ENCODE data around the gene ABLIM2.

ABLIM2 gene

GRCh38 chr4:8157496-8157895 is 1.1 kb downstream of the ABLIM2 start:
- DNase-seq (ENCODE audit: low read depth in 1 of 2, low spot score in 1 of 2): no peak
- TF ChIP-seq JUND (IDR thresholded peaks at IDR 0.05; ENCODE audit: low read depth): no peak

GRCh38 chr4:8156617-8157016 is 2.0 kb downstream of the ABLIM2 start:
- no peak for TF ChIP-seq JUND (IDR thresholded peaks at IDR 0.05; ENCODE audit: low read depth)
- DNase-seq (ENCODE audit: low read depth in 1 of 2, low spot score in 1 of 2): no peak
- in situ Hi-C loops (cut with HindIII; ENCODE audit: low pct_unique_long_range_greater_than_20kb, low sequenced_read_pairs): no loop called here

More at GRCh38 chr4:8157496-8157895, 1.1 kb downstream of the ABLIM2 start:
- in situ Hi-C loops (cut with HindIII; ENCODE audit: low pct_unique_long_range_greater_than_20kb, low sequenced_read_pairs): no loop called here

- in situ Hi-C loops (cut with HindIII; ENCODE audit: low pct_unique_long_range_greater_than_20kb, low sequenced_read_pairs): no loop called here
- no peak for DNase-seq (ENCODE audit: low read depth in 1 of 2, low spot score in 1 of 2)
Observed at GRCh38 chr4:8155660-8156421, 2.8 kb downstream of the ABLIM2 start.

GRCh38 chr4:8155048-8155447 is 3.6 kb downstream of the ABLIM2 start:
- TF ChIP-seq JUND (IDR thresholded peaks at IDR 0.05; ENCODE audit: low read depth): no peak
- in situ Hi-C loops (cut with HindIII; ENCODE audit: low pct_unique_long_range_greater_than_20kb, low sequenced_read_pairs): no loop called here
- DNase-seq (ENCODE audit: low read depth in 1 of 2, low spot score in 1 of 2): no peak

More at GRCh38 chr4:8155660-8156421, 2.8 kb downstream of the ABLIM2 start:
- TF ChIP-seq JUND (IDR thresholded peaks at IDR 0.05; ENCODE audit: low read depth): no peak

GRCh38 chr4:8153441-8153840 is 5.2 kb downstream of the ABLIM2 start:
- TF ChIP-seq JUND (IDR thresholded peaks at IDR 0.05; ENCODE audit: low read depth): no peak
- in situ Hi-C loops (cut with HindIII; ENCODE audit: low pct_unique_long_range_greater_than_20kb, low sequenced_read_pairs): no loop called here
- DNase-seq (ENCODE audit: low read depth in 1 of 2, low spot score in 1 of 2): no peak

- TF ChIP-seq JUND (IDR thresholded peaks at IDR 0.05; ENCODE audit: low read depth): no peak
- DNase-seq (ENCODE audit: low read depth in 1 of 2, low spot score in 1 of 2): no peak
- in situ Hi-C loops (cut with HindIII; ENCODE audit: low pct_unique_long_range_greater_than_20kb, low sequenced_read_pairs): no loop called here
Observed at GRCh38 chr4:8152865-8153257, 5.8 kb downstream of the ABLIM2 start.

GRCh38 chr4:8152090-8152864 is 6.3 kb downstream of the ABLIM2 start:
- in situ Hi-C loops (cut with HindIII; ENCODE audit: low pct_unique_long_range_greater_than_20kb, low sequenced_read_pairs): no loop called here
- no peak for TF ChIP-seq JUND (IDR thresholded peaks at IDR 0.05; ENCODE audit: low read depth)

GRCh38 chr4:8151165-8151650 is 7.4 kb downstream of the ABLIM2 start:
- no peak for TF ChIP-seq JUND (IDR thresholded peaks at IDR 0.05; ENCODE audit: low read depth)
- DNase-seq (ENCODE audit: low read depth in 1 of 2, low spot score in 1 of 2): no peak
- in situ Hi-C loops (cut with HindIII; ENCODE audit: low pct_unique_long_range_greater_than_20kb, low sequenced_read_pairs): no loop called here

More at GRCh38 chr4:8152090-8152864, 6.3 kb downstream of the ABLIM2 start:
- DNase-seq (ENCODE audit: low read depth in 1 of 2, low spot score in 1 of 2): no peak

GRCh38 chr4:8150152-8151090 is 8.2 kb downstream of the ABLIM2 start:
- no peak for TF ChIP-seq JUND (IDR thresholded peaks at IDR 0.05; ENCODE audit: low read depth)
- DNase-seq (ENCODE audit: low read depth in 1 of 2, low spot score in 1 of 2): no peak
- in situ Hi-C loops (cut with HindIII; ENCODE audit: low pct_unique_long_range_greater_than_20kb, low sequenced_read_pairs): no loop called here

- in situ Hi-C loops (cut with HindIII; ENCODE audit: low pct_unique_long_range_greater_than_20kb, low sequenced_read_pairs): no loop called here
- DNase-seq (ENCODE audit: low read depth in 1 of 2, low spot score in 1 of 2): no peak
Observed at GRCh38 chr4:8149664-8150063, 8.9 kb downstream of the ABLIM2 start.

GRCh38 chr4:8148785-8149435 is 9.7 kb downstream of the ABLIM2 start:
- DNase-seq (ENCODE audit: low read depth in 1 of 2, low spot score in 1 of 2): no peak
- TF ChIP-seq JUND (IDR thresholded peaks at IDR 0.05; ENCODE audit: low read depth): no peak
- in situ Hi-C loops (cut with HindIII; ENCODE audit: low pct_unique_long_range_greater_than_20kb, low sequenced_read_pairs): no loop called here

More at GRCh38 chr4:8149664-8150063, 8.9 kb downstream of the ABLIM2 start:
- TF ChIP-seq JUND (IDR thresholded peaks at IDR 0.05; ENCODE audit: low read depth): no peak

GRCh38 chr4:8148159-8148558 is 10.5 kb downstream of the ABLIM2 start:
- TF ChIP-seq JUND (IDR thresholded peaks at IDR 0.05; ENCODE audit: low read depth): no peak
- DNase-seq (ENCODE audit: low read depth in 1 of 2, low spot score in 1 of 2): no peak
- in situ Hi-C loops (cut with HindIII; ENCODE audit: low pct_unique_long_range_greater_than_20kb, low sequenced_read_pairs): no loop called here

Data from T47D (cell line).